ENCODE measurements around the gene ZNF738. TPM values are rescaled to one million over a fixed set of nuclear protein-coding genes. Genes with fewer than 3 reads are reported as not detected.
"Not testable (repeated sequence)": the region's sequence is repeated elsewhere in the genome, so short reads cannot be mapped to it uniquely, and the experiment has no call there.

ZNF738 gene
- total RNA-seq, 1 donor from 2014 or later, result 5.3 TPM

DNA sequence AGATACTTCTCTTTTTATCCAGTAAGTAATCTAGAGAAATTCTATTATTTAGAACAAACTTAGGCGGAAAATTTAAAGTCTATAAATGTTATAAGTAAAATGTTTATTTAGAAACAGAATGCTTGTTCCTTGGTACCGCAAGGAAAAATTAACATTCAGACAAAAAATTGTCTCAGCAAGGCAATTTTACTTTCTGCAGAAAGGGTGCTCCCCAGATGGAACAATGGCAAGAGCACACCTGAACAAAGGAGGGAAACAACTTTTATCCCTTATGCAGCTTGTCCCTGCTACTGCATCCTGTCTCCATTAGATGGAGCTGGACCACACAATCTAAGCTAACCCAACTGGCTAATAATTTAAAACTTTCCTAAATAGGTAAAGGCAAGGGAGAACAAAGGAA lies 23.1 kb upstream of the ZNF738 start:
- ATAC-seq (no peak), DNase-seq (no peak)
- Histone ChIP-seq H3K27ac (no peak overlapping the region), H3K36me3 (no peaks in the 10 kb centered on the region), H3K4me1 (no peaks in the 10 kb centered on the region), H3K27me3 (no peaks in the 10 kb centered on the region), H3K9me3 (peaks cover 18% of the 10 kb centered on the region), H3K4me3 (no peak overlapping the region)
- intact Hi-C loops (cut with DNase I), result no loop called here
- TF ChIP-seq, protein P1, sequence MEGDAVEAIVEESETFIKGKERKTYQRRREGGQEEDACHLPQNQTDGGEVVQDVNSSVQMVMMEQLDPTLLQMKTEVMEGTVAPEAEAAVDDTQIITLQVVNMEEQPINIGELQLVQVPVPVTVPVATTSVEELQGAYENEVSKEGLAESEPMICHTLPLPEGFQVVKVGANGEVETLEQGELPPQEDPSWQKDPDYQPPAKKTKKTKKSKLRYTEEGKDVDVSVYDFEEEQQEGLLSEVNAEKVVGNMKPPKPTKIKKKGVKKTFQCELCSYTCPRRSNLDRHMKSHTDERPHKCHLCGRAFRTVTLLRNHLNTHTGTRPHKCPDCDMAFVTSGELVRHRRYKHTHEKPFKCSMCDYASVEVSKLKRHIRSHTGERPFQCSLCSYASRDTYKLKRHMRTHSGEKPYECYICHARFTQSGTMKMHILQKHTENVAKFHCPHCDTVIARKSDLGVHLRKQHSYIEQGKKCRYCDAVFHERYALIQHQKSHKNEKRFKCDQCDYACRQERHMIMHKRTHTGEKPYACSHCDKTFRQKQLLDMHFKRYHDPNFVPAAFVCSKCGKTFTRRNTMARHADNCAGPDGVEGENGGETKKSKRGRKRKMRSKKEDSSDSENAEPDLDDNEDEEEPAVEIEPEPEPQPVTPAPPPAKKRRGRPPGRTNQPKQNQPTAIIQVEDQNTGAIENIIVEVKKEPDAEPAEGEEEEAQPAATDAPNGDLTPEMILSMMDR (IDR thresholded peaks at IDR 0.05), result no peak

DNA sequence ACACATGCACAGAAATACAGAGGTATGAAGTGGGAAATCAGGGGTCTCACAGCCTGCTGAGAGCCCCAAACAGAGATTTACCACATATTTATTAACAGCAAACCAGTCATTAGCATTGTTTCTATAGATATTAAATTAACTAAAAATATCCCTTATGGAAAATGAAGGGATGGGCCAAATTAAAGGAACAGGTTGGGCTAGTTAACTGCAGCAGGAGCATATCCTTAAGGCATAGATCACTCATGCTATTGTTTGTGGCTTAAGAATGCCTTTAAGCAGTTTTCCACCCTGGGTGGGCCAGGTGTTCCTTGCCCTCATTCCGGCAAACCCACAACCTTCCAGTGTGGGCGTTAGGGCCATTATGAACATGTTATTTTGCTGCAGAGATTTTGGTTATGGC lies 14.0 kb upstream of the ZNF738 start:
- H3K27ac ChIP-seq; H3K9me3 ChIP-seq; intact Hi-C loops (cut with DNase I); ATAC-seq; H3K27me3 ChIP-seq; H3K4me3 ChIP-seq; H3K36me3 ChIP-seq; H3K4me1 ChIP-seq; DNase-seq: not testable (repeated sequence)

DNA sequence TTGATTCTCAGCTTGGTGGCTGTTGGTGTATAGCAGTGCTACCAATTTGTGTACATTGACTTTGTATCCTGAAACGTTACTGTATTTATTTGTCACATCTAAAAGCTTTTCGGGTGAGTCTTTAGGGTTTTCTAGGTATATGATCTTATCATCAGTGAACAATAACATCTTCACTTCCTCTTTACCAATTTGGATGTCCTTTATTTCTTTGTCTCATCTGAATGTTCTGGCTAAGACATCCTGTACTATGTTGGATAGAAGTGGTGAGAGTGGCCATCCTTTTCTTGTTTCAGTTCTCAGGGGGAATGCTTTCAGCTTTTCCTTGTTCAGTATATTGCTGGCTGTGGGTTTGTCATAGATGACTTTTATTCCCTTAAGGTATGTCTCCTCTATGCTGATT lies 6.0 kb upstream of the ZNF738 start:
- Histone ChIP-seq H3K27ac (no peak overlapping the region), H3K36me3 (no peaks in the 10 kb centered on the region), H3K4me1 (no peaks in the 10 kb centered on the region), H3K9me3 (no peaks in the 10 kb centered on the region), H3K27me3 (no peaks in the 10 kb centered on the region), H3K4me3 (no peak overlapping the region)
- intact Hi-C loops (cut with DNase I), result no loop called here
- ATAC-seq (no peak), DNase-seq (no peak)
- TF ChIP-seq, protein P1 (IDR thresholded peaks at IDR 0.05), result no peak

DNA sequence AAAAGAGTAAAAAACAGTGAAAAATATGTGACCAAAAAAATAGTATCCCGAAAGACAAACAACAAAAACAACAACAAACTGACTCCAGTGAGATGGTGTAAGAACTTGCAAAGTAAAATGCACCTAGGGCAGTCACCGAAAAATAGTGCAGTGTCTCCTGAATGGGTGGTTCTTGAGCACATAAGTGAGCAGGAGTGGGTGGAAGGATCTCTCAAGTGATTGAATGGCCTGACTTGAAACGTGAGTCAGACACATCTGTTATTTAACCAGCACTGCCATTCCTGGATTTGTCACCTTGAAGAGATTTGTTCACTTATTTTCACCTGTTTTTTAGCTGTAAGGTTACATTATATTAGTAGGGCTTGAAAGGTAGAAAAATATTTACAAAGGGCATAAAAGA lies 3.5 kb downstream of the ZNF738 start:
- Histone ChIP-seq H3K36me3 (no peaks in the 10 kb centered on the region), H3K27me3 (no peaks in the 10 kb centered on the region), H3K9me3 (no peaks in the 10 kb centered on the region), H3K4me1 (no peaks in the 10 kb centered on the region), H3K27ac (no peak overlapping the region), H3K4me3 (no peak overlapping the region)
- TF ChIP-seq, protein P1 (IDR thresholded peaks at IDR 0.05), result no peak
- ATAC-seq, result no peak
- intact Hi-C loops (cut with DNase I), result no loop called here
- DNase-seq, result no peak

DNA sequence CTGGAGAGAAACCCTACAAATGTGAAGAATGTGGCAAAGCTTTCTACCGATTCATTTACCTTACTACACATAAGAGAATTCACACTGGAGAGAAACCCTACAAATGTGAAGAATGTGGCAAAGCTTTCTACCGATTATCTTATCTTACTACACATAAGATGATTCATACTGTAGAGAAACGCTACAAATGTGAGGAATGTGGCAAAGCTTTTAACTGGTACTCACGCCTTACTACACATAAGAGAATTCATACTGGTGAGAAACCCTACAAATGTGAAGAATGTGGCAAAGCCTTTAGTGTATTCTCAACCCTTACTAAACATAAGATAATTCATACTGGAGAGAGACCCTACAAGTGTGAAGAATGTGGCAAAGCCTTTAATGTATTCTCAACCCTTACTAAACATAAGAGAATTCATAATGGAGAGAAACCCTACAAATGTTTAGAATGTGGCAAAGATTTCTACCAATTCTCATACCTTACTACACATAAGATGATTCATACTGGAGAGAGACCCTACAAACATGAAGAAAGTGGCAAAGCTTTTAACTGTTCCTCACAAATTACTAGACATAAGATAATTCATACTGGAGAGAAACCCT lies 25.3 kb downstream of the ZNF738 start:
- DNase-seq (no peak), ATAC-seq (no peak)
- intact Hi-C loops (cut with DNase I), result no loop called here
- Histone ChIP-seq H3K9me3 (peaks cover 86% of the 10 kb centered on the region), H3K27ac (no peak overlapping the region), H3K27me3 (no peaks in the 10 kb centered on the region), H3K36me3 (no peaks in the 10 kb centered on the region), H3K4me1 (no peaks in the 10 kb centered on the region), H3K4me3 (no peak overlapping the region)
- TF ChIP-seq, protein P1 (IDR thresholded peaks at IDR 0.05), result no peak

DNA sequence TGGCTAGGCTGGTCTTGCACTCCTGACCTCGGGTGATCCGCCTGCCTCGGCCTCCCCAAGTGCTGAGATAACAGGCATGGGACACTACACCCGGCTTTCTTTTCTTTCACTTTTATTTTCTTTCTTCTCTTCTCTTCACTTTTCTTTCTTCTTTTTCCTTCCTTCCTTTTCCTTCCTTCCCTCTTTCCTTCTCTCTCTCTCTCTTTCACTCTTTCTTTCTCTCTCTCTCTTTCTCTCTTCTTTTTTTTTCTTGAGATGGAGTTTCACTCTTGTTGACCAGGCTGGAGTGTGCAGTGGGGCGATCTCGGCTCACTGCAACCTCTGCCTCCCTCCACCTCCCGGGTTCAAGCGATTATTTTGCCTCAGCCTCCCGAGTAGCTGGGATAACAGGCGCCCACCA lies 37.3 kb downstream of the ZNF738 start:
- Histone ChIP-seq H3K27ac (no peak overlapping the region), H3K27me3 (no peaks in the 10 kb centered on the region), H3K4me3 (no peak overlapping the region), H3K4me1 (no peaks in the 10 kb centered on the region), H3K9me3 (no peaks in the 10 kb centered on the region), H3K36me3 (no peaks in the 10 kb centered on the region)
- DNase-seq (no peak), ATAC-seq (no peak)
- intact Hi-C loops (cut with DNase I), result no loop called here
- TF ChIP-seq, protein P1 (IDR thresholded peaks at IDR 0.05), result no peak

All from upper lobe of right lung (tissue), 1 donor.